ENCODE measurements around the gene NTN4. TPM values are rescaled to one million over a fixed set of nuclear protein-coding genes. Genes with fewer than 3 reads are reported as not detected.
"Not testable (repeated sequence)": the region's sequence is repeated elsewhere in the genome, so short reads cannot be mapped to it uniquely, and the experiment has no call there.

NTN4 gene
- total and polyA plus RNA-seq, 2 donors, result 2.4 to 21.9 TPM

DNA sequence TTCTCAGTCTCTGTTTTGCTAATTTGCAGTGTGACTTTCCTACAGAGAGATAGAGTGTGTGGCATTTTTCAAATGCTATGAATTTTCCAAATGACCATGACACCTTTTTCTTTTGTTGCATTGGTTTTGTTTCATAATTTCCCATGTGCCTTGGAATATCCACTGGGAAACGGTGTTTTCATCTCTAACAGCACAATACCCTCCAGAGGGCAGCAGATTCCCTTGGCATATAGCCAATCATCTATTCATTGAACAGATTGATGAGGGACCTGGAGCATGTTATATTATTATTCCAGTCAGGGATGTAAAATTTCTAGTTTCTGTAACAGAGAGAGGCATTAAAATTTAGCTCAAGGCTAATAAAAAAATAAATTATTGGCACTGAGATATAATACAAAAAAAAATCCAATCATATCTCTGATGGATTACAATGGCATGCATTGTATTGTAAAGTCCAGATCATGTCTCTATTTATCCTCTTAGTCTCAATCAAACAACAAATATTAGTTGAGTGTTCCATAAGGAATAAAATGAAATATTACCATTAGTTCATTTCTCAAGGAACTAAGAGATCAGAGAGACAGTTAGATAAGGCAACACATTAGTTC lies 29.6 kb upstream of the NTN4 start:
- no peak overlapping the region for H3K4me3 ChIP-seq (ENCODE audit: low read length in 2 of 2)
- DNase-seq (ENCODE audit: low read depth in 6 of 9, low spot score in 9 of 9), result no peak
- H3K4me1 ChIP-seq (ENCODE audit: control insufficient read depth in 2 of 2, insufficient read depth in 2 of 2, low read length in 2 of 2), result no peaks in the 10 kb centered on the region
- H3K27me3 ChIP-seq (ENCODE audit: control insufficient read depth in 2 of 2, insufficient read depth in 1 of 2, low read length in 1 of 2), result no peaks in the 10 kb centered on the region
- 4% methylated on average over 1 of the region's 1 CpG for WGBS
- H3K9me3 ChIP-seq (ENCODE audit: control insufficient read depth in 2 of 2, insufficient read depth in 1 of 2, low read length in 1 of 2), result no peaks in the 10 kb centered on the region
- no peaks in the 10 kb centered on the region for H3K36me3 ChIP-seq (ENCODE audit: control insufficient read depth in 2 of 2, insufficient read depth in 2 of 2, low read length in 1 of 2)
- H3K27ac ChIP-seq (ENCODE audit: low read depth in 1 of 2, low read length in 1 of 2), result no peak overlapping the region

DNA sequence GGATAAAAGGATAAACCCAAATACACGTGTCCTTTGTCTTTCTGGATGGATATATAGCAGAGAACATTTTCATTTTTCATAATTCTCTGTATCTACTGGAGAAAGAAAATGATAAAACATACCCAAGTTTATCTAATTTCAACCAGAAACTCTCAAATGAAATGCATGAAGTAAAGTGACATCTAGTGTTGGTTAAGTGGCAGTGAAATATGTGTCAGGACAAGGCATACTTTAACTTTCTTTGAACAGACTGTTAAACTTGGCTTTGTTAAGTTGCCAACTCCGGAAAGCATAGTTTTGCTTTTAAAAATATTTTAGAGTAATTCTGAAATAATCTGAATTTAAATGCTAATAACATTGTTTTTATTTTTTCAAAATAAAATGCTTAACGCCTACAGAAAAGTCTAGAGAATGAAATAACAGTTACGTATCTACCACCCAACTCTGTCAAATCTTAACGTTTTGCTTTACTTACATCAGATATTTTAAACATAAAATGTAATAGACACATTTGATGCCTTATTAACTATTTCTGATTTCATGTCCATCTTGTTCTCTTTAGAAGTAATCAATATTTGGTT lies 25.2 kb upstream of the NTN4 start:
- Histone ChIP-seq H3K27me3 (ENCODE audit: control insufficient read depth in 2 of 2, insufficient read depth in 1 of 2, low read length in 1 of 2) (no peaks in the 10 kb centered on the region), H3K9me3 (ENCODE audit: control insufficient read depth in 2 of 2, insufficient read depth in 1 of 2, low read length in 1 of 2) (no peaks in the 10 kb centered on the region), H3K4me3 (ENCODE audit: low read length in 2 of 2) (no peak overlapping the region), H3K4me1 (ENCODE audit: control insufficient read depth in 2 of 2, insufficient read depth in 2 of 2, low read length in 2 of 2) (no peaks in the 10 kb centered on the region), H3K27ac (ENCODE audit: low read depth in 1 of 2, low read length in 1 of 2) (no peak overlapping the region), H3K36me3 (ENCODE audit: control insufficient read depth in 2 of 2, insufficient read depth in 2 of 2, low read length in 1 of 2) (no peaks in the 10 kb centered on the region)
- 72% methylated on average over 5 of the region's 5 CpGs for WGBS
- no peak for DNase-seq (ENCODE audit: low read depth in 6 of 9, low spot score in 9 of 9)

DNA sequence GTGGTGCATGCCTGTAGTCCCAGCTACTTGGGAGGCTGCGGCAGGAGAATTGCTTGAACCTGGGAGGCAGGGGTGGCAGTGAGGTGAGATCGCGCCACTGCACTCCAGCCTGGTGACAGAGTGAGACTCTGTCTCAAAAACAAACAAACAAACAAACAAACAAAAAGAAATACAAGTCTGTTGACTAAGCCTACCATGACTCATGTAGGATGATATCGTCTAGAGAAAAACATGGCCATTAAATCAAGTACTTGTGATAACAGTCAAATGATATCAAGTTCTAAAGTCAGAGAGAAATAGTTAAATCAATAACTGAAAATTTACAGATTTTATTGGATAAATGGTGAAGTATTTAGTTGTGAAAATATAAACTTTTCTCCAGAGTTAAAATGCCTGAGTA lies 21.6 kb upstream of the NTN4 start:
- not testable (repeated sequence) for H3K36me3 ChIP-seq (ENCODE audit: control insufficient read depth in 2 of 2, insufficient read depth in 2 of 2, low read length in 1 of 2); H3K4me1 ChIP-seq (ENCODE audit: control insufficient read depth in 2 of 2, insufficient read depth in 2 of 2, low read length in 2 of 2)
- 98% methylated on average over 4 of the region's 4 CpGs for WGBS

DNA sequence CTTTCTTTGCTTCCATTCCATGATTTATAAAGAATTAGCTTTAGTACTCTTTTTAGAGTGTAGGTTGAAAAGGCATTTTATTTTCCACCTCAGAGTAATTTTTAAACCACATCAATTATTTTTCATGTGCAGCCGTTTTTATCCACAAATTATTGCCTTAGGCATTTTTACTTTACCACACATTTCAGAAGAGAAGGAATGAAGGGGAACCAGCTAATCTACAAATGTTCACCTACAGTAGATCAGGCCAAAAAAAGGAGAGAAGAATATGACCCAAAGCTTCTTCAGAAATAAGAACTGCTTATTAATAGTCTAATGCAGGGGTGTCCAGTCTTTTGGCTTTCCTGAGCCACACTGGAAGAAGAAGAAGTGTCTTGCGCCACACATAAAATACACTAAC lies 19.8 kb upstream of the NTN4 start:
- no peaks in the 10 kb centered on the region for H3K4me1 ChIP-seq (ENCODE audit: control insufficient read depth in 2 of 2, insufficient read depth in 2 of 2, low read length in 2 of 2)
- H3K4me3 ChIP-seq (ENCODE audit: low read length in 2 of 2), result no peak overlapping the region
- H3K36me3 ChIP-seq (ENCODE audit: control insufficient read depth in 2 of 2, insufficient read depth in 2 of 2, low read length in 1 of 2), result no peaks in the 10 kb centered on the region
- H3K9me3 ChIP-seq (ENCODE audit: control insufficient read depth in 2 of 2, insufficient read depth in 1 of 2, low read length in 1 of 2), result no peaks in the 10 kb centered on the region
- peaks cover 0 to 2% of the 10 kb centered on the region in 2 donors for H3K27me3 ChIP-seq (ENCODE audit: control insufficient read depth in 2 of 2, insufficient read depth in 1 of 2, low read length in 1 of 2)
- no peak for DNase-seq (ENCODE audit: low read depth in 6 of 9, low spot score in 9 of 9)
- 64% methylated on average over 2 of the region's 2 CpGs for WGBS
- H3K27ac ChIP-seq (ENCODE audit: low read depth in 1 of 2, low read length in 1 of 2), result no peak overlapping the region

More for the DNA sequence above, 21.6 kb upstream of the NTN4 start:
- DNase-seq (ENCODE audit: low read depth in 6 of 9, low spot score in 9 of 9); H3K4me3 ChIP-seq (ENCODE audit: low read length in 2 of 2); H3K9me3 ChIP-seq (ENCODE audit: control insufficient read depth in 2 of 2, insufficient read depth in 1 of 2, low read length in 1 of 2); H3K27me3 ChIP-seq (ENCODE audit: control insufficient read depth in 2 of 2, insufficient read depth in 1 of 2, low read length in 1 of 2); H3K27ac ChIP-seq (ENCODE audit: low read depth in 1 of 2, low read length in 1 of 2): not testable (repeated sequence)

DNA sequence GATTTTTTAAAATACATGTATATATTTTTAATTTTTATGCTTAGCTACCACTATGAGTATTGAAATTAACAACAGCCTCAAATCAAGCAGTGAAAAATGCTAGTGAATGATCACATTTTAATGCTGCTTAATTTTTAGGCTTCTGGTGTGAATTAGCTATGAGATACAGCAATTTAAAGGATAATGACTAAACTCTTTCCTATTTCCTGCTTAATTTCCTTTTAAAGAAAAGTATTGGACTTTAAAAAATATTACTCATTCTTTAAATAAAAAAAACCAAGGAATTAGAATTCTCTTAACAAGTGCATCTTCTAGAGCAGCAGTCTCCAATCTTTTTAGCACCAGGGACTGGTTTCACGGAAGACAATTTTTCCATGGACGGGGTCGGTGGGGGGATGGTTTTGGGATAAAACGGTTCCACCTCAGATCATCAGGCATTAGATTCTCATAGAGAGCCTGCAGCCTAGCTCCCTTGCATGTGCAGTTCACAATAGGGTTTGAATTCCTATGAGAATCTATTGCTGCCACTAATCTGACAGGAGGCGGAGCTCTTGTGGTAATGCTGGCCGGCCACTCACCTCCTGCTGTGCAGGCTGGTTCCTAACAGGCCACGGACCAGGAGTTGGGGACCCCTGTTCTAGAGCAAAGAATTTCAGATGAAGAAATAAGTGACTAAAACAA lies 18.6 kb upstream of the NTN4 start:
- H3K9me3 ChIP-seq (ENCODE audit: control insufficient read depth in 2 of 2, insufficient read depth in 1 of 2, low read length in 1 of 2), result no peaks in the 10 kb centered on the region
- no peaks in the 10 kb centered on the region for H3K36me3 ChIP-seq (ENCODE audit: control insufficient read depth in 2 of 2, insufficient read depth in 2 of 2, low read length in 1 of 2)
- no peak overlapping the region for H3K4me3 ChIP-seq (ENCODE audit: low read length in 2 of 2)
- H3K4me1 ChIP-seq (ENCODE audit: control insufficient read depth in 2 of 2, insufficient read depth in 2 of 2, low read length in 2 of 2), result no peaks in the 10 kb centered on the region
- no peak overlapping the region for H3K27ac ChIP-seq (ENCODE audit: low read depth in 1 of 2, low read length in 1 of 2)
- peaks cover 0 to 2% of the 10 kb centered on the region in 2 donors for H3K27me3 ChIP-seq (ENCODE audit: control insufficient read depth in 2 of 2, insufficient read depth in 1 of 2, low read length in 1 of 2)
- DNase-seq (ENCODE audit: low read depth in 6 of 9, low spot score in 9 of 9), result no peak
- 94% methylated on average over 7 of the region's 7 CpGs for WGBS

DNA sequence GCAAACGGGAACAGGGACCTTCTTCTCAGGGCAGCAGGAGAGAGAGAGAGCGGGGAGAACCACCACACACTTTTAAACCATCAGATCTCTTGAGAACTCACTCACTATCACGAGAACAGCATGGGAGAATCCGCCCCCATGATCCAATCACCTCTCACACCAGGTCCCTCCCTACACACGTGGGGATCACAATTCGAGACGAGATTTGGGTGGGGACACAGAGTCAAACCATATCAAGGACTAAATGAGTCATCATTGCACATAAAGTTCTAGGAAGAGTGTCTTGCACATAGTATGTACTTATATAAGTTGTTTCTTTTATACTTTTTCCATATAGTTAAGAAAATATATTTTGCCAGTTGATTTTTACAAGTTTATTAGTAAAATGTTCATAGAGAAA lies 17.6 kb upstream of the NTN4 start:
- Histone ChIP-seq H3K4me3 (ENCODE audit: low read length in 2 of 2) (no peak overlapping the region), H3K9me3 (ENCODE audit: control insufficient read depth in 2 of 2, insufficient read depth in 1 of 2, low read length in 1 of 2) (no peaks in the 10 kb centered on the region), H3K4me1 (ENCODE audit: control insufficient read depth in 2 of 2, insufficient read depth in 2 of 2, low read length in 2 of 2) (no peaks in the 10 kb centered on the region), H3K27ac (ENCODE audit: low read depth in 1 of 2, low read length in 1 of 2) (no peak overlapping the region), H3K36me3 (ENCODE audit: control insufficient read depth in 2 of 2, insufficient read depth in 2 of 2, low read length in 1 of 2) (no peaks in the 10 kb centered on the region), H3K27me3 (ENCODE audit: control insufficient read depth in 2 of 2, insufficient read depth in 1 of 2, low read length in 1 of 2) (peaks cover 0 to 2% of the 10 kb centered on the region in 2 donors)
- DNase-seq (ENCODE audit: low read depth in 6 of 9, low spot score in 9 of 9), result no peak
- 86% methylated on average over 7 of the region's 7 CpGs for WGBS

DNA sequence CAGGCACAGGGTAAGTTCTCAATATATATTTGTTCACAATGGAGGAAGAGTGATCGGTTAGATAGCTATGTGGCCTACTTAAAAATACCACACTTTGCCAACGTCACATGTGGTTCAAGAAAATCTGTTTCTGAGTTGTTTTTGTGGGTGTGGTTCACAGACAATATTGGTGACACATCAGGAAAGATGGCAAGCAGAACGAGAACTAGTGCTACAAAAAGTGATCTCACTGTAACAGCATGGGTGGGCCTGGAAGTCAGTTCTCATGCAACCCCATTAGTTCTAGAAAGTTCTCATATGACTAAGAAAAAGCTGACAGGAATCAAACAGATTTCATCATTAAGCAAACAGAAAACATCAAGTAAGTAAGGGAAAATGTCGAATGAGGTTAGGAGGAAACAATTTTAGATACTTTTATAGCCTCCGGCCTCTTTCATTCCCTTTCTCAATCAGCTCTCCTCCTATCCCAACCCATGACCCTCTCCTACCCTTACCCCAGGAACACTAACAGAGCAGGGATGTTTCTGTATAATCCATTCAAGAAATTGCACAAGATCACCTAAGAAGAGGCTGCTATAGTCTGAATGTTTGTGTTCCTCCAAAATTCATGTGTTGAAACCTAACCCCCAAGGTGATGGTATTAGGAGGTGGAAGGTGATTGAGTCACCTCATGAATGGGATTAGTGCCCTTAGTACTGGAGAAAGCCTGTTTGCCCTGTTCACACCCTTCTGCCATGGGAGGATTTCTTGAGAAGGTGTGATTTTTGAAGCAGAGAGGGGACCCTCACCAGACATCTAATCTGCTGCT lies 15.5 kb upstream of the NTN4 start:
- no peaks in the 10 kb centered on the region for H3K36me3 ChIP-seq (ENCODE audit: control insufficient read depth in 2 of 2, insufficient read depth in 2 of 2, low read length in 1 of 2)
- no peak overlapping the region for H3K4me3 ChIP-seq (ENCODE audit: low read length in 2 of 2)
- H3K27me3 ChIP-seq (ENCODE audit: control insufficient read depth in 2 of 2, insufficient read depth in 1 of 2, low read length in 1 of 2), result peaks cover 0 to 2% of the 10 kb centered on the region in 2 donors
- H3K27ac ChIP-seq (ENCODE audit: low read depth in 1 of 2, low read length in 1 of 2), result no peak overlapping the region
- 89% methylated on average over 5 of the region's 5 CpGs for WGBS
- no peaks in the 10 kb centered on the region for H3K4me1 ChIP-seq (ENCODE audit: control insufficient read depth in 2 of 2, insufficient read depth in 2 of 2, low read length in 2 of 2)
- no peaks in the 10 kb centered on the region for H3K9me3 ChIP-seq (ENCODE audit: control insufficient read depth in 2 of 2, insufficient read depth in 1 of 2, low read length in 1 of 2)
- DNase-seq (ENCODE audit: low read depth in 6 of 9, low spot score in 9 of 9), result no peak

DNA sequence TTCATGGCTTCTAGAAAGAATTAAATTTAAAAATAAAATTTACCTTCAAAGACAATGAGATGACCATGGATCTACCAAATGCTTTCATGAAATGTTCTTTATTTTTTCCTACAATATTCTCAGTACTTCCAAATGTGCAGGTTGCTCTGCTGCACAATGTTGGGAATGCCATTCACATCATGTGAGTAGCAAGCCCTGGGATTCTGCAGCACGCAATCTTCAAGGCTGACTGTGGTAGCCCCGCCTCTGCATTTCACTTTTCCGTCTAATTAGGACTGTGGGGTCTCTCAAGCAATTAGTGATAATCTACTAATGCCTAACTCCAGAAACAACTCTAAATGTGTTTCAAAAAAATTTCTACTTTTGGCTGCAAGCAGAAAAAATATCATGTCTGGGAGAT lies 13.7 kb upstream of the NTN4 start:
- H3K9me3 ChIP-seq (ENCODE audit: control insufficient read depth in 2 of 2, insufficient read depth in 1 of 2, low read length in 1 of 2), result no peaks in the 10 kb centered on the region
- H3K27me3 ChIP-seq (ENCODE audit: control insufficient read depth in 2 of 2, insufficient read depth in 1 of 2, low read length in 1 of 2), result no peaks in the 10 kb centered on the region
- DNase-seq (ENCODE audit: low read depth in 6 of 9, low spot score in 9 of 9), result no peak
- H3K27ac ChIP-seq (ENCODE audit: low read depth in 1 of 2, low read length in 1 of 2), result no peak overlapping the region
- WGBS, result 82% methylated on average over 3 of the region's 3 CpGs
- H3K36me3 ChIP-seq (ENCODE audit: control insufficient read depth in 2 of 2, insufficient read depth in 2 of 2, low read length in 1 of 2), result no peaks in the 10 kb centered on the region
- no peak overlapping the region for H3K4me3 ChIP-seq (ENCODE audit: low read length in 2 of 2)
- no peaks in the 10 kb centered on the region for H3K4me1 ChIP-seq (ENCODE audit: control insufficient read depth in 2 of 2, insufficient read depth in 2 of 2, low read length in 2 of 2)

DNA sequence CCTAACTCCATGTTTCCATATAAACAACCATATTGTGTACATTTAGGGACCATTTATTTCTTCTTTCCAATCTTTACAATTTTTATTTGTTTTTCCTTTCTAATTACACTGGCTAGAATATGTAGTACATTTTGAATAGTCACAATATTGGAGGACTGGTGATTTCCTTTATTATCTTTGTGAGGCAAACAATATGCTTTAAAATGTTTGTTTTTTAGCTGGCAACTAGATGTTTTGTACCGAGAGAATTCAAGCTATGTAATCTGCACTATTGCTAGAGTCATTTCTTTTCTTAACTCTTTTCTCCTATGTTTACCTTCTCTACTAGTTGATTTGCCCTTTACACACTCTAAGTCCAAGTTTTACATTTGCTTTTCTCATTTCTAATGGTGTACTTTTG lies 13.3 kb upstream of the NTN4 start:
- Histone ChIP-seq H3K27me3 (ENCODE audit: control insufficient read depth in 2 of 2, insufficient read depth in 1 of 2, low read length in 1 of 2) (no peaks in the 10 kb centered on the region), H3K36me3 (ENCODE audit: control insufficient read depth in 2 of 2, insufficient read depth in 2 of 2, low read length in 1 of 2) (no peaks in the 10 kb centered on the region), H3K4me1 (ENCODE audit: control insufficient read depth in 2 of 2, insufficient read depth in 2 of 2, low read length in 2 of 2) (no peaks in the 10 kb centered on the region), H3K27ac (ENCODE audit: low read depth in 1 of 2, low read length in 1 of 2) (no peak overlapping the region), H3K4me3 (ENCODE audit: low read length in 2 of 2) (no peak overlapping the region), H3K9me3 (ENCODE audit: control insufficient read depth in 2 of 2, insufficient read depth in 1 of 2, low read length in 1 of 2) (no peaks in the 10 kb centered on the region)
- DNase-seq (ENCODE audit: low read depth in 6 of 9, low spot score in 9 of 9), result no peak
- 94% methylated on average over 1 of the region's 1 CpG for WGBS
